HG03342 (cell line): ENCODE data around the gene SLC9B1.
"Not testable (repeated sequence)": the region's sequence is repeated elsewhere in the genome, so short reads cannot be mapped to it uniquely, and the experiment has no call there.

ENCODE experiments used
- ATAC-seq: cut with Tn5 transposase; IDR thresholded peaks from one replicate; pipeline ENCODE4 v1.9.1; 2021; ENCODE audit warnings: mild to moderate bottlenecking, moderate library complexity; ENCODE audit not compliant: unreplicated experiment

The SLC9B1 gene

DNA sequence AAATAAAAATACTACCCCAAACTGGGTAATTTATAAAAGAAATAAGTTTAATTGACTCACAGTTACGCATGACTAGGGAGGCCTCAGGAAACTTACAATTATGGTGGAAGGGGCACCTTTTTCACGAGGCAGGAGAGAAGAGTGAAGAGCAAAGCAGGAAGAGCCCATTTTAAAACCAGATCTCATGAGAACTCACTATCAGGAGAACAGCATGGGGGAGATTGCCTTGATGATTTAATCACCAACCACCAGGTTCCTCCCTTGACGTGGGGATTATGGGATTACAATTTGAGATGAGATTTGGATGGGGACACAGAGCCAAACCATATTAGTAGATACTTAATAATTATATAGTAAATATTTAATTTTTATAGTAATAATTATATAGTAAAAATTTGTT is 140.6 kb downstream of the SLC9B1 start:
- no peak for ATAC-seq

GRCh38 chr4:102878349-102878748 is 141.2 kb downstream of the SLC9B1 start:
- not testable (repeated sequence) for ATAC-seq

- ATAC-seq: not testable (repeated sequence)
Measured at GRCh38 chr4:102877477-102878106, 141.9 kb downstream of the SLC9B1 start.

DNA sequence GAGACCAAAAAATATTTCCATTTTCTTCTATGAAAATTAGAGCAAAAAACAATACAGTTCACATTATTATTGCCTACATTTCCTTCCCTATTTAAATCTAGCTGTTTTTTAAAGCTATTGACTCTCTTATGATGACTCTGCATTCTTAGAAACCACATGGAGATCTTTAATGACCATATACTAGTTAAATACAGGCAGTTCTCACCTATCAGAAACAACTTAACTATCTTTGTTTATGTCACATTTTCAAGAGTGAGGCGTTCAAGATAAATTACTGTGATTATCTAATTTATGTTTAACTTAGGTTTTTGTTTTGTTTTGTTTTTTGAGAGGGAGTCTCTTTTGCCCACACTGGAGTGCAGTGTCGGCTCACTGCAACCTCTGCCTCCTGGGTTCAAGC is 147.7 kb downstream of the SLC9B1 start:
- ATAC-seq: no peak

GRCh38 chr4:102869569-102870197 is 149.8 kb downstream of the SLC9B1 start:
- peak; percentile 27 for ATAC-seq

- peak; percentile 86 for ATAC-seq
Measured at GRCh38 chr4:102868781-102869568, 150.5 kb downstream of the SLC9B1 start, which contains the start of gene CISD2. CISD2 (plus strand) TSS chr4:102868992; CDS start chr4:102869085, 93 bp downstream.

GRCh38 chr4:102868153-102868780 is 151.2 kb downstream of the SLC9B1 start:
- no peak for ATAC-seq

- ATAC-seq: no peak
Measured at GRCh38 chr4:102867278-102868152, 152.0 kb downstream of the SLC9B1 start.

DNA sequence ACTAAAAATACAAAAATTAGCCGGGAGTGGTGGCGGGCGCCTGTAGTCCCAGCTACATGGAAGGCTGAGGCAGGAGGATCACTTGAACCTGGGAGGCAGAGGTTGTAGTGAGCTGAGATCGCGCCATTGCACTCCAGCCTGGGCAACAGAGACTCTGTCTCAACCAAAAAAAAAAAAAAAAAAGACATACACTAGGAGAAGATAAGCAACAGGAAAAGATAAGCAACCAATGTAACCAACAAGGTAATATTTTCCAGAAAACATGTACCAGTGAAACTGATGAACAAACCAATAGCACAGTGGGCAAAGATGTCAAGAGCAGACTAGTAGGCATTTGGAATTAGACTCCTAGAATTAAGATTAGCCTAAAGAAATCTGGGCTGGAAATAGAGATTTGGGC is 154.2 kb downstream of the SLC9B1 start:
- not testable (repeated sequence) for ATAC-seq

- no peak for ATAC-seq
Measured at GRCh38 chr4:102862747-102863146, 156.8 kb downstream of the SLC9B1 start.

GRCh38 chr4:102862016-102862415 is 157.5 kb downstream of the SLC9B1 start:
- no peak for ATAC-seq

DNA sequence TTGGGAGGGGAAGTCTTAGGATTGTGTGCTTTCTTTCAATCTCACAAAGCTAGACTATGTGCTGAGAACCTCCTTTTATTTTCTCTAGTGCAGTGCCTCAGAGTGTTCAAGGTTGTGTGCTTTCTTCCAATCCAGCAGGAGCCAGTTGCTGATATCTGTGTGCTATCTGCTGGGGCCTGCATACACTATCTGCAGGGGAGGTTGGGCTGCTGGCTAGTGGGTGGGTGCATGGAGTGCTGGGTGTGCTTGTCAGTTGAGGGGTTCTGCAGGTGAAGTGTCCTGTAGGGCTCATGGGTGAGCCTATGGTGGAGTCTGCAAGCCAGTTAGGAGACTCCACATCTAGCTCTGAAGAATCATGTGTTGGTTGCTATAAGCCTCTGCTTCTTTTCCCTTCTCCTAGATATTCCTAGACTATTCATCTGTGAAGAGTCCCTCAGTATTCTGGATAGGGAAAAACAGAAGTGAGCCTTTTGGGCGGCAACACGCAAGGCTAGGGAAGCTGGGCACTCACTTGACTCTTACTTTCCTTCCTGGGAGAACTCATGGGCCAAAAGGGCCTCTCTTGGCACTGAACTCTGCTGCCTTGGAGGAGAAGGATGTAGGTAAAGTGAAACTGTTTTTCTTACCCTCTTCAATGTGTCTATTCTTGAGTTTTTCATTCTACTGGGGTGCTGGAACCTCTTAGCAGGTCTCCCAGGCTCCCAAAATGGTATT is 158.7 kb downstream of the SLC9B1 start:
- no peak for ATAC-seq

DNA sequence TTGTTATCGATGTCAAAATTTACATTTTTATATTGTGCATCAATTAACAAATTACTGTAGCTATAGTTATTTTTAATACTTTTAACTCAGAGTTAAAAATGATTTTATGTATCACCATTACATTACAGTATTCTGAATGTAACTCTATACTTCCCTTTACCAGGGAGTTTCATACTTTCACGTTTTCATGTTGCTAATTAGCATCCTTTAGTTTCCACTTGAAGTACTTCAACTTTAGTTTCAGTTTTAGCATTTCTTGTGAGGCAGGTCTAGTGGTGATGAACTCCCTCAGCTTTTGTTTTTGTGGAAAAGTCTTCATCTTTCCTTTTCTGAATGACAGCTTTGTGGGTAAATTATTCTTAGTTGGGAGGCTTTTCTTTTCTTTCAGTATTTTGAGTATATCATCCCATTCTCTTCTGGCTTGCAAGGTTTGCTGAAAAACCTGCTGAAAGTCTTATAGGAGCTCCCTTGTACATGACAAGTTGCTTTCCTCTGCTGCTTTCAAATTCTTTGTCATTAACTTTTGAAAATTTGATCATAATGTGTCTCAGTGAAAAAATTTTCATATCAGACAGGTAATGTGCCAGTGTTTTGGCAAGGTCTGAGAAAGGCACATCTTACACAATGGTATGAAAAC is 160.6 kb downstream of the SLC9B1 start:
- no peak for ATAC-seq
